Type B pancreatic cell (in vitro differentiated cells): Measurements from ENCODE around the gene WNT7A. TPM values are rescaled to one million over a fixed set of nuclear protein-coding genes. Genes with fewer than 3 reads are reported as not detected.

Experiments used
- DNase-seq: peaks from one replicate; pipeline ENCODE4 v3.0.0; 2021; ENCODE audit warnings: mixed read lengths; ENCODE audit not compliant: unreplicated experiment; ENCODE audit errors: extremely low spot score
- H3K27ac Mint-ChIP-seq: 2 replicates; pipeline ENCODE4 v1.8.0; 2021; ENCODE audit warnings: mild to moderate bottlenecking, mixed read lengths
- H3K27me3 Mint-ChIP-seq: 2 replicates; pipeline ENCODE4 v1.8.0; 2021; ENCODE audit warnings: mixed read lengths
- H3K36me3 Mint-ChIP-seq: 2 replicates; pipeline ENCODE4 v1.8.0; 2021; ENCODE audit warnings: mixed read lengths
- H3K4me1 Mint-ChIP-seq: one replicate; pipeline ENCODE4 v1.8.0; 2021; ENCODE audit warnings: mixed read lengths; ENCODE audit not compliant: unreplicated experiment
- H3K4me3 Mint-ChIP-seq: 2 replicates; pipeline ENCODE4 v1.8.0; 2021; ENCODE audit warnings: mild to moderate bottlenecking, mixed read lengths
- H3K9me3 Mint-ChIP-seq: 2 replicates; pipeline ENCODE4 v1.8.0; 2021; ENCODE audit warnings: mixed read lengths
- total RNA-seq: library from RNA; stranded (reverse); gene quantifications from 2 replicates; pipeline ENCODE4 v1.2.1, GENCODE V29; 2021; ENCODE audit warnings: low replicate concordance
- TF ChIP-seq, protein P1 (sequence below): fragments of 200-600 bp; sonication (generic); conservative IDR thresholded peaks from 2 replicates; pipeline ENCODE4 v1.5.0; 2021; ENCODE audit warnings: antibody characterized with exemption, mild to moderate bottlenecking

Gene WNT7A
- total RNA-seq, 1 donor from 2014 or later, result 3.4 TPM

GRCh38 chr3:13832130-13832529 lies 47.7 kb downstream of the WNT7A start:
- no peak overlapping the region for H3K27ac Mint-ChIP-seq
- no peaks in the 10 kb centered on the region for H3K36me3 Mint-ChIP-seq
- H3K4me3 Mint-ChIP-seq, result no peak overlapping the region
- no peak for DNase-seq
- H3K9me3 Mint-ChIP-seq, result no peaks in the 10 kb centered on the region
- TF ChIP-seq, protein P1, sequence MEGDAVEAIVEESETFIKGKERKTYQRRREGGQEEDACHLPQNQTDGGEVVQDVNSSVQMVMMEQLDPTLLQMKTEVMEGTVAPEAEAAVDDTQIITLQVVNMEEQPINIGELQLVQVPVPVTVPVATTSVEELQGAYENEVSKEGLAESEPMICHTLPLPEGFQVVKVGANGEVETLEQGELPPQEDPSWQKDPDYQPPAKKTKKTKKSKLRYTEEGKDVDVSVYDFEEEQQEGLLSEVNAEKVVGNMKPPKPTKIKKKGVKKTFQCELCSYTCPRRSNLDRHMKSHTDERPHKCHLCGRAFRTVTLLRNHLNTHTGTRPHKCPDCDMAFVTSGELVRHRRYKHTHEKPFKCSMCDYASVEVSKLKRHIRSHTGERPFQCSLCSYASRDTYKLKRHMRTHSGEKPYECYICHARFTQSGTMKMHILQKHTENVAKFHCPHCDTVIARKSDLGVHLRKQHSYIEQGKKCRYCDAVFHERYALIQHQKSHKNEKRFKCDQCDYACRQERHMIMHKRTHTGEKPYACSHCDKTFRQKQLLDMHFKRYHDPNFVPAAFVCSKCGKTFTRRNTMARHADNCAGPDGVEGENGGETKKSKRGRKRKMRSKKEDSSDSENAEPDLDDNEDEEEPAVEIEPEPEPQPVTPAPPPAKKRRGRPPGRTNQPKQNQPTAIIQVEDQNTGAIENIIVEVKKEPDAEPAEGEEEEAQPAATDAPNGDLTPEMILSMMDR, result no peak
- H3K4me1 Mint-ChIP-seq, result no peaks in the 10 kb centered on the region
- H3K27me3 Mint-ChIP-seq, result peaks cover 19% of the 10 kb centered on the region

DNA sequence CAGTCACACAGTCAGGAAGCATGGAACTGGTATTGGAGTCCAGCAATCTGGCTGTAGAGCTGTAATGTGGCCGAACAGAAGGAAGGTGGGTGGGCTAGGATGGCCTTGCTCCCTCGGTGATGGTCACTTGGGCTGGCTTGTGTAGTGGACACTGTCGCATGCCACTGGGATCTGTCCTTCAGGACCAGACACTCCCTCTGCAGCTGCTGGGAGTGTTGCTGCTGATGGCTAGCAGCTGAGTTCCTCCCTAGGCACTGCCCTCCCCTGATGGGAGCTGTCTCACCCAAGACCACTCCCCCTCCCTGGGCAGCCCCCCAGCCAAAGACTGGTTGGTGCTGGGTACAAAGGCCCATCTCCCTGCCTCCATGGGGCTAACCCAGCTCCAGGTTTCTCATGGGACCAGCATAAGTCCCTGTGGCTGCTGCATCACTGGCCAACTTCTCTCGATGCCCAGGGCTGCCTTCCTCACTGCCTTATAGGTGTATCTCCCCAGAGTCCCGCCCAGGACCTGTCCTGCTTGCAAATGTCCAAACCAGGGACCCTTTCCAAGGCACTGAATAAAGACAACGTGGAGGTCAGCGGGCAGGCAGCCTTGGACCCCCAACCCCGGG lies 48.4 kb downstream of the WNT7A start:
- Mint-ChIP-seq H3K27ac (no peak overlapping the region), H3K9me3 (no peaks in the 10 kb centered on the region), H3K27me3 (peaks cover 16% of the 10 kb centered on the region), H3K4me3 (no peak overlapping the region), H3K36me3 (no peaks in the 10 kb centered on the region), H3K4me1 (no peaks in the 10 kb centered on the region)
- TF ChIP-seq, protein P1, result no peak
- no peak for DNase-seq

DNA sequence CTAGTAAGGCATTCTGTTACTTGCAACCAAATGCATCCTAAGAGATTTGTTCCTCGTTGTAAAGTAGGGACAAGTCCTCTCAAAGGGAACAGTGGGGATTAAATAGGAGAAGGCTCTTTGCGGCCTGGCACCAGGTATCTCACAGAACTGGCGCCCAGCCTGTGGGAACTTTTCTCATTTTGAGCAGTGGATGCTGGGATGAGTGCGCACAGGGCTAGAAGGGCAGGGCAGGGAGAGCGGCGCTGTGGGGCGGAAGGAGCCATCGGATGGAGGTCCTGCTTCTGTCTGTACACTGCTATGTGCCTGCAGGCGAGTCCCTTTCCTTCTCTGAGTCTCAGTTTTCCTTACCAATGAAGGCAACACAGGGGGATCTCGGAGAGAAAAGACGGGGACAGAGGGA lies 50.6 kb downstream of the WNT7A start:
- H3K27me3 Mint-ChIP-seq, result peaks cover 10% of the 10 kb centered on the region
- no peaks in the 10 kb centered on the region for H3K4me1 Mint-ChIP-seq
- TF ChIP-seq, protein P1, result no peak
- H3K4me3 Mint-ChIP-seq, result no peak overlapping the region
- H3K36me3 Mint-ChIP-seq, result no peaks in the 10 kb centered on the region
- H3K27ac Mint-ChIP-seq, result no peak overlapping the region
- no peak for DNase-seq
- no peaks in the 10 kb centered on the region for H3K9me3 Mint-ChIP-seq

DNA sequence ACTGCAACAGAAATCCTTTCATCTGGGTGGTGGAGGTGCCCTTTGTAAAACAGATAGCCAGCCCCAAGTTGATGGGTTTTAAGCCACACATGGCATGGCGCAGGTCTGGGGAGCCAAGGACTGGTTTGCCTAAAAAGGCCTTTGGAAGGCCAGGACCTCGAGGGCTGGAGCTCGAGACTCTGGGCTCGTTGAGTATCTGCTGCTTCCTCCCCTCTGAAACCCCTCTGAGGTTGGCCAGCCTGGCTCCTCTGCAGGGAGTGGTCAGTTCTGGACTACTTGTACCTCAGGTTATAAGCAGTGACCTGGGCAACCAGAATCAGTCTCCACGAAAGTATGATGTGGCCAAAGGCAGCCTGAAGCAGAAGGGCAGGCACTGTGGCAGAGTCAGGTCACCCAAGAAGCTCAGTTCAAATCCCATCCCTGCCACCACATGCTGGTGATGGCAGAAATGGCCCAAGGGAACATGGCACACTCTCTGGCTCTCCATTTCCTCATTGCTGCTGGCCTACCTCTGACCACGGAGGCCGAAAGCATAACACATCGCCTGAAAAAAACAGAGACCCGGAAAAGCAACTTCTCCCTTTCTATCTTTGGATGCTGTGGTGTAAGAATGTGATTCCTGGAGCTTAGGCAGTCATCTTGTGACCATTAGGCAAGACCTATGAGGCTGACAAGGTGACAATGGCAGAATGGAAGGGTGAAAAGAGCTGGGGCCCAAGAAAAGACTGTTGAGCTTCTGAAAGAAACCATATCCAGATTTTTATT lies 51.2 kb downstream of the WNT7A start:
- Mint-ChIP-seq H3K4me3 (no peak overlapping the region), H3K4me1 (no peaks in the 10 kb centered on the region), H3K27ac (no peak overlapping the region), H3K9me3 (no peaks in the 10 kb centered on the region), H3K36me3 (no peaks in the 10 kb centered on the region), H3K27me3 (peaks cover 10% of the 10 kb centered on the region)
- DNase-seq, result no peak
- TF ChIP-seq, protein P1, result no peak

- Mint-ChIP-seq H3K36me3 (no peaks in the 10 kb centered on the region), H3K27ac (no peak overlapping the region), H3K4me3 (no peak overlapping the region), H3K4me1 (no peaks in the 10 kb centered on the region), H3K9me3 (no peaks in the 10 kb centered on the region), H3K27me3 (peaks cover 6% of the 10 kb centered on the region)
- no peak for DNase-seq
- TF ChIP-seq, protein P1, result no peak
Measured at GRCh38 chr3:13827699-13828098, 52.2 kb downstream of the WNT7A start.
